ENCODE results near the gene WIPF1.

The WIPF1 gene

DNA sequence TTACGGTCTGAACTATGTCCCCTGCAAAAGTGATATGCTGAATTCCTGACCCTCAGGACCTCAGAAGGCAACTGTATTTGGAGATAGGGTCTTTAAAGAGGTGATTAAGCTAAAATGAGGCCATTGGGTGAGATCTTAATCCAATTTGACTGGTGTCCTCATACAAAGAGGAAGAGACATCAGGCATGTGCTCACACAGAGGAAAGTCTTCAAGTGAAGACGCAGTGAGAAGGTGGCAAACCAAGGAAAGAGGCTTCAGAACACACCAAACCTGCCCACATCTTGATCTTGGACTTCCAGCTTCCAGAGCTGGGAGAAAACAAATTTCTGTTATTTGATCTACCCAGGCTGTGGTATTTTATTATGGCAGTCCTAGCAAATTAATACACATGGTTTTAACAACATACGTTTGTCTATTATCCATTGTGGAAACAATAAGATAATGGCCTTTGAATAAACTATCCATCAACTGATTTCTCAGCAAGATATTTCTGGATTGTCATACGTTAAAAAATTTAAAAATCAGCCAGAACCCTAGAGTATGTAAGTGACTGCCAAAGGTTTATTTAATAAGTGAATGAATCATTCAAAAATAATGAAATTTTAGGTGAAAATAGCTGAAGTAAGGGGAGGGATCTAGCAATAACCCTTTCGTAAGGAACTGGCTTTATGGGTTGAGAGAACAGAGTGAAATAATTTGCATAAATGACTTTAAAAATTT lies 6.5 kb downstream of the WIPF1 start:
- no peak overlapping the region for H3K27ac ChIP-seq

DNA sequence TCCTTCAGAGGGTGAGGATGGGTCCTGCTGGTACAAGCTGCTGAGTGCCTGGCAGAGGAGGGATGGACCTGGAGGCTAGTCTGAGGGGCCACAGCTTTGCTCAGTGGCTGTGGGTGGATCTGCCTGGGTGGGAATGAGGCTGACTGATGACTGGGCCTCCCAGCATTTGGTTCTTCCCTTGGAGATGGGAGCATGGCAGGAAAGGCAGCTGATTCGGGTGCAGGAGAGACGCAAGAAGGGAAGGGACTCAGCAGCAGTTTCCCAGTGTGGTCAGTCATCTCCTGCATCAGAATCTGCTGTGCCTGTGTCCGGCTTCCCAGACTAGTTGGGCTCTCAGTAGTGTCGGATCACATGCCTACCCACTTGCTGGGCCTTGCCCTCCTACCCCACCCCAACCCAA lies 7.3 kb downstream of the WIPF1 start:
- TF ChIP-seq, protein P1, sequence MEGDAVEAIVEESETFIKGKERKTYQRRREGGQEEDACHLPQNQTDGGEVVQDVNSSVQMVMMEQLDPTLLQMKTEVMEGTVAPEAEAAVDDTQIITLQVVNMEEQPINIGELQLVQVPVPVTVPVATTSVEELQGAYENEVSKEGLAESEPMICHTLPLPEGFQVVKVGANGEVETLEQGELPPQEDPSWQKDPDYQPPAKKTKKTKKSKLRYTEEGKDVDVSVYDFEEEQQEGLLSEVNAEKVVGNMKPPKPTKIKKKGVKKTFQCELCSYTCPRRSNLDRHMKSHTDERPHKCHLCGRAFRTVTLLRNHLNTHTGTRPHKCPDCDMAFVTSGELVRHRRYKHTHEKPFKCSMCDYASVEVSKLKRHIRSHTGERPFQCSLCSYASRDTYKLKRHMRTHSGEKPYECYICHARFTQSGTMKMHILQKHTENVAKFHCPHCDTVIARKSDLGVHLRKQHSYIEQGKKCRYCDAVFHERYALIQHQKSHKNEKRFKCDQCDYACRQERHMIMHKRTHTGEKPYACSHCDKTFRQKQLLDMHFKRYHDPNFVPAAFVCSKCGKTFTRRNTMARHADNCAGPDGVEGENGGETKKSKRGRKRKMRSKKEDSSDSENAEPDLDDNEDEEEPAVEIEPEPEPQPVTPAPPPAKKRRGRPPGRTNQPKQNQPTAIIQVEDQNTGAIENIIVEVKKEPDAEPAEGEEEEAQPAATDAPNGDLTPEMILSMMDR (conservative IDR thresholded peaks at IDR 0.05): no peak
- no peak overlapping the region for H3K27ac ChIP-seq

More for the DNA sequence above, 6.5 kb downstream of the WIPF1 start:
- TF ChIP-seq, protein P1 (conservative IDR thresholded peaks at IDR 0.05): no peak

DNA sequence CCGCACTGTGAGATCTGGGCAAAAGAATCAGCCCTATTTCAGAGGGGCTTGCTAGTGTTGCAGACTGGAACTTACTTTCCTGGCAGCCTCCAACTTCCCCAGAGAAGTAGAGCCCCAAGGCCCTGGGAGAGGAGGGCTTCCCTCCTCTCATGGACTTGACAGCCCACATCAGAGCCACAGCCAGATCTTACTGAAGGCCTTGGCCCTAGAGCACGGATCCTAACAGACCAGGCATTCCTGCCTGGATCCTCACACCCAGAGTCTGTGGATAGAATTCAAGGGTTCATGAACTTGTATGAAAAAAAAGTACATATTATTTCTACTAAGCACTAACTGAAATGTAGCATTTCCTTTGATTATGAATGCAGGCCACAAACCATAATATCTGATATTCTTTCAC lies 8.3 kb downstream of the WIPF1 start:
- TF ChIP-seq, protein P1 (conservative IDR thresholded peaks at IDR 0.05): no peak
- no peak overlapping the region for H3K27ac ChIP-seq

DNA sequence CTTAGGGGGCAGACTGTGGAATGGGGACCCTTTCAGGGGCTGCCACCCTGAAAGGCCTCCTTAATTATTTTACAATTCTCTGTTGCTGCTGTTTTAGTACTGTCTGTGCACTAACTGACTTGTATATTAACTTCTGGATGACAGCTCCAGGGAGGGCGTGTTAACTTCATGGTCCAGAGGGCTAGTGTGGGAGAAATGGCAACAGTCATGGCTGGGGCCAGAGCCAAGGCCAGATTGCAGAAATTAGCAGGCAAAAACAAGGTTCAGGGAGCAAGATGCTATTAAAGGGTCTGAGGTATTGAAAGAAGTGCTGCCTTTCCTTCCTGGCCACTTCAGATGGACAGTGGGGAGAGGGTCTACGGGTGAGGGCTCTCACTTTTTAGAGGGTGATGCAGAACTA lies 9.1 kb downstream of the WIPF1 start:
- H3K27ac ChIP-seq: no peak overlapping the region

DNA sequence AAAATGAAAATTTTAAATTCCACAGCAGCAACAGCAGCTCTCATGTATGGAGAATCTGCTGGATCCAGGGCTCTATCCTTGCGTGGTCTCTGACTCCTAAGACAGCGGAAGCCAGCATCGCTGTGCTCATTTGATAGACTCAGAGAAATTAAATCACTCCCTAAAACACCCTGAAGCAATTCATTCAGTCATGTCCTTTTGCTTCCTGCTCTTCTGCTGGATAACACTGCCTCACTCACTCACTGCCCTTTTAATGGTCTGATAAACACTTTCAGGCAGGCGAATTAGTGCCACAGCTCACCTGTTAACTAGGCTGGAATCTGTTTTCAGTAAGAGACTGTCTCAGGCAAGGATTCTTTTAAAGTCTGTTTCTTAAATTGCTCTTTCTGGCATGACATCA lies 10.0 kb downstream of the WIPF1 start:
- no peak overlapping the region for H3K27ac ChIP-seq
- TF ChIP-seq, protein P1 (conservative IDR thresholded peaks at IDR 0.05): no peak

More for the DNA sequence above, 9.1 kb downstream of the WIPF1 start:
- TF ChIP-seq, protein P1 (conservative IDR thresholded peaks at IDR 0.05): no peak

DNA sequence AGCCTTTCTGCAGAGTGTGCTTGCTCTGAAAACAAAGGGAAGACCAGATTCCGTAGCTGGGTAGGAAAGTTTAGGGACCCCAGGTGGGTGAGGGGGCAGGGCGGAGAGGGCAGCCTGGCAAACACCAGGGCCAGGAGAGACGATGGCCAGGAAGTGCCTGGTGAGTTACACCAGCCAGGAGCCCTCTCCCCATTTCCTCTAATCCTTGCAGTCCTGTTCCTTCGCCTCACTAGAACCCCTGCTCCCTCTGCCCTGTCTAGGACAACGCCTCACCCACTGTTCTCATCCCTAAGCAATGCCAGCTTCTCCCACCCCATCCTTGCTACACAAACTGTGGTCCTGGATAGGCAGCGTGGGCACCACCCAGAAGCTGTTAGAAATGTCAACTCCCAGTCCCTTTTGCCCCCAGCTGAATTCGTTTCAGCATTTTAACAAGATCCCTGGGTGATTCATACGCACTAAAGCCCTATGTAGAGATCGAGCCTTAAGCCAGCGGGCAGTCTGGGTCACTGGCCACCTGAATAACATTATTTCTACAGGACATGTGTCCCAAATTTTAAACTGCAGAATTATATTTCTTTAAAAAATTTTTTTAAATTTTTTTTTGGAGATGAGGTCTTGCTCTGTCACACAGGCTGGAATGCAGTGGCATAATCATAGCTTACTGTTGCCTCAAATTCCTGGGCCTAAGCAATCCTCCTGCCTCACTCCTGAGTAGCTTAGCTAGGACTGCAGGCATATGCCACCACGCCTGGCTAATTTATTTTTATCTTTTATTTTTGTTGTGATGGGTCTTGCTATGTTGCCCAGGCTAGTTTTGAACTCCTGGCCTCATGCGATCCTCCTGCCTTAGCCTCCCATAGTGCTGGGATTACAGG lies 10.9 kb downstream of the WIPF1 start:
- TF ChIP-seq, protein P1 (conservative IDR thresholded peaks at IDR 0.05): no peak

DNA sequence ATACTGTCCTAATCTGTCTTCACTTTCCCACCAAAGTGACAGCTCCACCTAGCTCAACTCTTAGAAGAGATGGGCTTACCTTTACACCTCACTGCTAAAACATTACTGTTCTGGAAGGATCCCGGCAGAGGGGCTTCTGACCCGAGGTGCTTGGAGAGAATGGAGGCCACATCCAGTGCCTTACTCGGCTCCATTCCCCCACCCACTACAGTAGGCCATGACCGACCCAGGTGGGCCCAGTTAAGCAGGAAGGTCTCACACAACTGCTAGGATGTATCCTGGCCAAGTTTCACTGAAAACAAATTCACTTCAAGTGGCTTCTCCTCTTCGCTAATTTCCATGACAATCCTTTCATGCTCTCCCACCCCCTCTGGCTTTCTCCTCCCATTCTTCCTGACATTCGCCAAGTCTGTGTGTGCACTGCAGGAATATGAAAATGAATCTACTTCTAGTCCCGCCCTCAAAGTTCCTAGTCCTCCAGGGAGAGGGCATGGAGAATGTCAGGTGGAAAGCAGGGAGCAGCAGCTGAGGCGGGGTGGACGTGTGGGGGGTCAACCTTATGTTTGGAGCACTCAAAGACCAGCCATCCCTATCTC lies 11.8 kb downstream of the WIPF1 start:
- peak overlapping the region; percentile 76 for H3K27ac ChIP-seq
- TF ChIP-seq, protein P1 (conservative IDR thresholded peaks at IDR 0.05): no peak

More for the DNA sequence above, 10.9 kb downstream of the WIPF1 start:
- peak overlapping the region; percentile 76; the same call in 1 of the 2 replicates for H3K27ac ChIP-seq

All from VCaP (cell line).